TTC549 (cell line): ENCODE measurements around the gene PPP2R5D.

Source experiments
- FAIRE-seq: peaks from 2 replicates; lab custom pipeline; 2012; peaks lifted over from hg19 to GRCh38; lab: Jason Lieb, UNC

Gene PPP2R5D

DNA sequence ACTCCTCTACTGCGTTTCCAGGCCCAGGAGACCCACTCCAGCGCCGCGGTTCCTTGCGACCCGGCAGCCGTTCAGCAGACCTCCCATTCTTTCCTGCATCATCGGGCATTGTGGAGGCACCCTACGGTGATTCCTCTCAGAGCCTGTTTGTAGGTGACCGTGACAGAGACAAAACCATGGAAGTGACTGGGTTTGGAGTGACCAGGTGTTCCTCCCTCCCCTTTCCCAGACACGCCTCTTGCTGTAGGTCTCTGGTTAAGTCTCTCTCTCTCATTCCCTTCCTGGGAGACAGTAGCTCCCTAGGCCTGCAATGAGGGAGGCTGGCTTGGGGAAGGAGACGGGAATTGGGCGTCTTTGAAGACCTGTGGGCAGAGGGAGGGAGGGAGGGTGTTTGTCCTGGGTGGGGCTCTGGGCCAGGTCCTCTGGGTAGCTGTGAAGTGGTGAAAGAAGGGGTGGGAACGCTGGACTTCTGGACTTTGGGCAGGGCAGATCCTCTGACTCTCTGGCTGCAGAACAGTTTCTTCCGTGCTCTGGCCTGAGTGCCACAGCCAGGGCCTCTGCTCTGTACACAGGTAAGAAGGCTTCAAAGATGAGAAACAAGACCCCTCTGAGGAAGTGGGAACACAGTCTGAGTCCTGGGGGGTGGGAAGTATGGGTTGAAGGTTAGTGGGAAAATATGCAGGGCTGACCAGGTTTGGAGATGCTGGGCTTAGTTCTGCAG is 75.8 kb downstream of the PPP2R5D start:
- no peak for FAIRE-seq

GRCh38 chr6:43060755-43061633 is 76.6 kb downstream of the PPP2R5D start:
- no peak for FAIRE-seq

DNA sequence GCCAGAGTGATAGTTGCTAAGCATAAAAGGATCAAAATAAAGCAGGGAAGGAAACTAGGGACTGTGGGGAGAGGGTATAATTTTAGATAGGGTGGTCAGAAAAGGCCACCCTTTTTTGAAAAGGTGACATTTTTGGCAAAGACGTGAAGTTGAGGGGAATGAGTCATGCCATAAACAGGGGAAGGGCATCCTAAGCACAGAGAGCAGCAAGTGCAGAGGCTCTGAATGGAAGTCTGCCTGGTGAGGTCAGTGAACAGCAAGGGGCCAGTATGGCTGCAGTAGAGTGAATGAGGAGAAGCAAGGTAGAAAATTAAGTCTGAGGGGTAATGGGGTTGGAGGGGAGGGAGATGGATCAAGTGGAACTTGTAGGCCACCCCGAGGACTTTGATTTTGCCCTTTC is 77.5 kb downstream of the PPP2R5D start:
- FAIRE-seq: no peak
